H7 (cell line): Measurements from ENCODE around the gene ITPRIPL1. TPM values are rescaled to one million over a fixed set of nuclear protein-coding genes. Genes with fewer than 3 reads are reported as not detected.

Source experiments
- DNase-seq: peaks from one replicate; pipeline ENCODE4 v3.0.0; 2012
- H3K27me3 ChIP-seq: 2 replicates; pipeline ENCODE4 v1.6.0; 2011; ENCODE audit warnings: mild to moderate bottlenecking, low read length; ENCODE audit not compliant: control insufficient read depth, insufficient read depth
- H3K36me3 ChIP-seq: replicated peaks from 2 replicates; pipeline ENCODE4 v1.5.1; 2011; ENCODE audit warnings: low read length; ENCODE audit not compliant: control insufficient read depth, insufficient read depth
- H3K4me3 ChIP-seq: 2 replicates; pipeline ENCODE4 v1.5.1; 2011; ENCODE audit warnings: low read depth, mild to moderate bottlenecking, control low read depth, low read length, moderate library complexity; ENCODE audit not compliant: insufficient read depth
- total RNA-seq: library from RNA; depleted of rRNA; stranded (reverse); fragments of >200 nt; shearing (Covaris generic); gene quantifications from 2 replicates; pipeline ENCODE4 v1.2.3, GENCODE V29; 2014

Gene ITPRIPL1
- total RNA-seq, 1 experiment from 2014 or later, result 9.0 TPM

DNA sequence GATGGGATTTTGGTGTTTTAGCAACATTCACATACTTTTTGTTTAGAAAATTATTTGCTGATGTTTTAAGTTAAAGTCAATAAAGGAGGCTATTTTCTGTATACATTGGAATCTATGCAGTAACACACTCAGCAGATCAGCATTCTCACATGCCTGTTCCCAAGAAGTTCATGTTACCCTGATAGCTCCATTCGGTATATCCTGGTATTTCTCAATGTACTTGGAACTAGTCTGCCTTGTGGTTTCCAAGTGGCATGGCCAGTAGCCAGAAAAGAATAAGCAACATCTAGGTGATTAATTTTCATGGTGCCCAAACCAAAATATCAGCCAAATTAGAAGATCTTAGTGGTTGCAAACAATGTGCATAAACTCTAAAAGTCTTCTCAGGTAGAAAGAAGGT is 5.3 kb downstream of the ITPRIPL1 start:
- Histone ChIP-seq H3K27me3 (peaks cover 4% of the 10 kb centered on the region; the same call in 1 of the 2 replicates), H3K4me3 (no peak overlapping the region), H3K36me3 (peaks cover 5% of the 10 kb centered on the region)
- no peak for DNase-seq

DNA sequence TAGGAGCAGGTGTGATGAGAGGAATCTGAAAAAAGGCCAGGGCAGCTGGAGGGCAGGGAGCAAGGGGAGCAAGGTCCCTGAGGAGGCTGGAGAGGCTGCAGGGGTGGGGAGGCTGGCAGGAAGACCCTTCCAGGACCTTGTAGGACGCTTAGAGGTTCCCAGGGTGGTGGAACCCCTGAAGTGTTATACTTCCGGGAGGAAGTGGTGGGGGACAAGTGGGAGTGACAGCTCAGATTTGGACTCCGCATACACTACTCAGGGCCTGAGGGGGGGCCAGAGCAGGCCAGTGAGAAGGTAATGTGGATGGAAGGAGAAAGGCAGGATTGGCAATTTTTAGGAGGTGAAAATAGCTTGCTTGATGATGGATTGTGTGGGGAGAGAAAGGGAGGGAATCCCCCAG is 8.6 kb downstream of the ITPRIPL1 start:
- H3K36me3 ChIP-seq, result peaks cover 2% of the 10 kb centered on the region; the same call in 1 of the 2 replicates
- no peak for DNase-seq
- no peaks in the 10 kb centered on the region for H3K27me3 ChIP-seq
- H3K4me3 ChIP-seq, result no peak overlapping the region

DNA sequence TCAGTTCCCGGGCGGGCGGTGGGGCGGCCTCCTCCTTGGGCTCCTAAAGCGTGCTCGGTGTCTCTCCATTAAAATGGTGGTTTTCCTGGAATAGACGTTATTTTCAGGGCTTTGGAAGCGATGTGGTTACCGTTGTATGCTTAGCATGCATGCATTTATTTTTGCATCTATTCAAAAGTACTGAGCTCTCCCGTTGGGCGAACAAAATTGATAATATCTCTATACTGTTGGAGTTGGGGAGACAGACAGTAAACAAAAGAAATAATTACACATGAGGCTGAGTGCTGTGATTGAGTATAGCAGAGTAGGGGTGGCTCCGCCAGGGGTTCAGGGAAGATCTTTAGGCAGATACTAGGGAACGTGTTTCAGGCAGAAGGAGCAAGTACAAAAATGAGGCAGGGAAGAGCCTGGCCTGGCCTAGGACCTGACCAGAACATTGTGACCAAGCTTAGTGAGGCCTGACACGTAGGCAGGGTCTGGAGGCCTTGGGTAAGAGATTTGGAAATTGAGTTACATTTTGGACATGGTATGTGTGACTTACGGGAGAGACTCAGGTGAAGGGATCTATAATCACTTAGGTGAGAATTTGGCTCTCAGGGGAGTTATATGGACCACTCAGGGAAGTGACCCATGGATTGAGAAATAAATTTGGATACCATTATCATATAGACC is 11.1 kb downstream of the ITPRIPL1 start:
- H3K27me3 ChIP-seq, result no peaks in the 10 kb centered on the region
- H3K4me3 ChIP-seq, result peak overlapping the region; percentile 65
- DNase-seq, result no peak
- H3K36me3 ChIP-seq, result peaks cover 4% of the 10 kb centered on the region; the same call in 1 of the 2 replicates

DNA sequence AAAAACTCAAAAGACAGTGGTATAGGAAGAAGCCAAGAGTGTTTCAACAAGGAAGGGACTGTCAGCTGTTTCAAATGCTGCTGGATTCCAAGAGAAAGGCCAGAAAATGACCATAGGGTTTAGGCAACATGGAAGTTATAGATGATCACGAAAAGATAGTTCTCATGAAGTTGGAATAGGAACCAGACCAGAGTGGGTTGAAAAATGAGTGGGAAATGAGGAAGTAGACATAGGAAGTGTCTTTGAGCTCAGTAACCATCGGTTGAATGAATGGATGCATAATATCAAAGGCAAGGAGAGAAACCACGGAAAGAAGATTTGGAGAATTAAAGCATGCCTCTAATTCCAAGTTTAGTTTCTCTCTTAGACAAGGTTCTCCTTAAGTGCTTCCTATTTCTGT is 11.8 kb downstream of the ITPRIPL1 start:
- Histone ChIP-seq H3K36me3 (peaks cover 4% of the 10 kb centered on the region), H3K27me3 (no peaks in the 10 kb centered on the region), H3K4me3 (no peak overlapping the region)
- no peak for DNase-seq

DNA sequence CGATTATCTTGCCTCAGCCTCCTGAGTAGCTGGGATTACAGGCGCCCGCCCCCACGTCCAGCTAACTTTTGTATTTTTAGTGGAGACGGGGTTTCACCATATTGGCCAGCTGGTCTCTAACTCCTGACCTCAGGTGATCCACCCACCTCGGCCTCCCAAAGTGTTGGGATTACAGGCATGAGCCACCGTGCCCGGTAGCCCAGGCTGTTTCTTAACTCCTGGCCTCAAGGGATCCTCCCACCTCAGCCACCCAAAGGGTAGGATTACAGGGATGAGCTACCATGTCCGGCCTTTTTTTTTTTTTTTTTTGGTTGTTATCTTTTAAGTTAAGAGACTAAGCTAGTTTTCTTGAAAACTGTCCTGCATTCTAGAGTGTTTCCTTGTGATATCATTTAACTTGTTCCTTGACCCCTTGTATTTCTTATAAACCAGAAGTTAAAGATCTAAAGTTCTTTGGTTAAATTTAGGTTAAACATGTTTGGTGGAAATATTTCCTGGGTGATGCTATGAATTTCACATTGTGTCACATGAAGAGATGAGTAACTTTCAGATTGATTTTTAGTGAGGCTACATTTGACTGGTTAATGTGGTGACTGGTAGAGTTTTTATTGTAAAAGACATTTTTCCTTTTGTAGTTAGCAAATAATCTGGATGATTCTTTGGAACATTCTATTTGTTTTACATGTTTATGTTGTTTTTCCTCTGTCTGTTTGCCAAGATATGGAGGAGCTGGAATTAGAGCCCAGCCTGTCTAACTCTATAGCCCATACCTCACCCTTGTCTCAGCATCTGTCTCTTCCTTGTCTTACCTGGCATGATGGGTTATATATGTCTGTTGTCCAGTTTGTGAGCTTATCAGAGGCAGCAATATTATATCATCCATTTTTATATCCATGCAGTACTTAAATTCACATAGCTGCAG is 15.6 kb downstream of the ITPRIPL1 start:
- no peaks in the 10 kb centered on the region for H3K27me3 ChIP-seq
- DNase-seq, result no peak
- H3K36me3 ChIP-seq, result peaks cover 26% of the 10 kb centered on the region
- H3K4me3 ChIP-seq, result no peak overlapping the region

DNA sequence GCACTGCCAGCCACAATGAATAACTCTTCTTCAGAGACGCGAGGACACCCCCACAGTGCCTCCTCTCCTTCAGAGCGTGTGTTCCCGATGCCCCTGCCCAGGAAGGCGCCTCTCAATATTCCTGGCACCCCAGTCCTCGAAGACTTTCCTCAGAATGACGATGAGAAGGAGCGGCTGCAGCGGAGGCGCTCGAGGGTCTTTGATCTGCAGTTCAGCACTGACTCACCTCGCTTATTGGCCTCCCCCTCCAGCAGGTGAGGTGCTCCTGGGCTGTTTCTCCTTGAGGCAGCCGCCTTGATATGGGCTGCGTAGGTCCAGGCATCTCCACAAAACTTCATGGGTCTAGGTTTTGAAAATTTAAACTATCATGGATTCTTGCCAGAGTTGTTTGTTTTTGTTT is 16.5 kb downstream of the ITPRIPL1 start:
- H3K27me3 ChIP-seq, result no peaks in the 10 kb centered on the region
- no peak for DNase-seq
- peaks cover 31% of the 10 kb centered on the region for H3K36me3 ChIP-seq

DNA sequence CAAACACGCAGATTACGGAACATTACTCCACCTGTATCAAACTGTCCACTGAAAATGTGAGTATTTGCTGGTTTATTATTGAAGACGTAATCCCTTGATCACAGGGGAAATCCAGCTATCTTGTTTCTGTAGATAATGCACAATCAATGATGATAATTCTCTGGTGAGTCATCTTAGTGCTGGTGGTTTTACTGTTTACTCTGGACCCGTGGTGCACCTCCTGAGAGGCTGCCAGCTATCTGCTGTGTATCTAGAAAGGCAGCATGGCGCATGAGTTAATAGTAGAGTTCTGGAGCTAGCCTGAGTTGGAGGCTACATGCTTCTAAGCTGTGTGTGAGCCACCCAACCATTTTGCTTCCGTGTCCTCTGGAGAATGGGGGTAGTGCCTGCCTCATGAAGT is 17.0 kb downstream of the ITPRIPL1 start:
- DNase-seq, result no peak
- peaks cover 33% of the 10 kb centered on the region for H3K36me3 ChIP-seq
- no peak overlapping the region for H3K4me3 ChIP-seq
- no peaks in the 10 kb centered on the region for H3K27me3 ChIP-seq

More for the DNA sequence above, 16.5 kb downstream of the ITPRIPL1 start:
- H3K4me3 ChIP-seq, result no peak overlapping the region

DNA sequence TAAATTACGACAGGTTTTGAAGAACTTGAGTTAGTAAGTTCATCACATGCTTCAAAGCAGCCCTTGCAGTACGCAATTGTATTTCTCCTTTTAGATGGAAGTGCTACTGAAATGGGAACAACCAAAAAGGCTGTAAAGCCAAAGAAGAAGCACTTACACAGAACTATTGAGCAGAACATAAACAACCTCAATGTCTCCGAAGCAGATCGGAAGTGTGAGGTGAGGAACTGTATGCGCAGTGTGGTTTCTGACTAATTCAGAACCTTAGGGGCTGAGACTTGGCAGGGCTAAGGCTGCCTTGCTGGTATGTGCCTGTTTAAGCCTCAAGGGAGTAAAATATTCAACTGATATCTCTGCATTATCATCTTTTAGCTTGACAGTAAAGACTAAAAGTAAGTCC is 18.9 kb downstream of the ITPRIPL1 start:
- H3K36me3 ChIP-seq, result peaks cover 33% of the 10 kb centered on the region
- no peak for DNase-seq
- no peaks in the 10 kb centered on the region for H3K27me3 ChIP-seq
- no peak overlapping the region for H3K4me3 ChIP-seq

DNA sequence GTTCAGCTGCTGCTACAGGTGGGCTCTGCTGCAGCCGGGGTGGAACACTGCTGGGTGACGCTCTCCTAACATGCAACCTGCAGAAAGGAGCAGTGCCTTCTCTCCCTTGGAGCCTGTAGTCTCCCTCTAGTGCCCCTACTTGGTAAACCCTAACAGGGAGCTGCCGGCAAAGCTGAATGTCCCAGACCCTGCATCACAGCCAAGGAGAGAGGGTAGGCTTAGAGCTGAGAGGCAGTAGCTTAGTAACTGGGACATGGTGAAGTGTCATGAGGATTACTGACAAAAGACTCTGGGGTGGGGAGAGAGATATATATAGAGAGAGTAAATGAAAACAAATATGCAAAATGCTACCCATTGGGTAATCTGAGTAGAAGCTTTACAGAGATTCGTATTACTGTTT is 20.3 kb downstream of the ITPRIPL1 start:
- no peaks in the 10 kb centered on the region for H3K27me3 ChIP-seq
- H3K36me3 ChIP-seq, result peaks cover 39% of the 10 kb centered on the region
- no peak overlapping the region for H3K4me3 ChIP-seq
- peak; percentile 57 for DNase-seq

DNA sequence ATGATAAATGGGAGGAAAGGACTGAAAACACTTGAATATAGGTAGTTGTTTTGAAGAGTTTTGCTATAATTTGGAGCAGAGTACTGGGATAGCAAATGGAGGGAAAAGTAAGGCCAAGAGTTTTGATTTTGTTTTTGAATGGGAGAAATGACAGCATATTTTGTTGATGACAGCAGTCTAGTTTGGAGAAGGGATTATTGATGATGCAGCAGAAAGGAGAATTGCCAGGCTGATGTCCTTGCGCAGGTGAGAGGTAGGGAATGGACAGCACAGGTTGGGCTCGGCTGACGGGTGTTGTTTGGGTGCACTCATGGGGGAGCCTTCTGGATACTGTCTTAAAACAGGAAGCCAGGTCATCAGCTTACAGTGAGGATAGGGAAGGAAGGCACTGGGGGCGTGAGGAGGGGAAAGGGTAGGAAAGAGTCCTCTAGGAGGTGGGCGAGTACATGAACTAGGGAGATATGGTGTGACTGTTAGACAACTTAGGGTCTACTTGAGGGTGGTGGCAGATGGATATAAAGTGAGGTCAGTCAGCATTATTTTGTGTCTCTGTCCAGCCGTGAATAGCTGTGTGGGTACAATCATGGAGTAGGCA is 20.8 kb downstream of the ITPRIPL1 start:
- H3K36me3 ChIP-seq, result peaks cover 43% of the 10 kb centered on the region
- no peak overlapping the region for H3K4me3 ChIP-seq
- no peaks in the 10 kb centered on the region for H3K27me3 ChIP-seq
- DNase-seq, result no peak

DNA sequence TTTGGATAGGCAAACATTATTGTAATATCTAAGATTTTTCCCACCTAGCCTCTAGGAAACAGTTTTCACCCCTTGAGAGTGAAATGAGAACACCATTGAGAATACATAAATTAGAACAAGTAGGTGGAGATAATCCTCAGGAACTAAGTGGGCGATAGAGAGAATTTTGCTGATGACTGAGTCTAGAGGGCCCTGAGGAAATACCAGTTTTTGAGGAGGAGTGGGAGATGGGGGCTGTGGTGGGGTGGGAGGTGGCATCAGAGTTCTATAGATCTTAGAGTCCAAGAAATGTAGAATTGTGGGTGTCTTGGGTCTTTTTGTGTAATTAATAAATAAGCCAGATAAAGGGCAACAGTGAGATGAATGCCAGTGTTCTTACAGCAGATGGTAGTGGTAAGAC is 22.3 kb downstream of the ITPRIPL1 start:
- no peak for DNase-seq
- Histone ChIP-seq H3K4me3 (no peak overlapping the region), H3K27me3 (no peaks in the 10 kb centered on the region), H3K36me3 (peaks cover 40% of the 10 kb centered on the region)

DNA sequence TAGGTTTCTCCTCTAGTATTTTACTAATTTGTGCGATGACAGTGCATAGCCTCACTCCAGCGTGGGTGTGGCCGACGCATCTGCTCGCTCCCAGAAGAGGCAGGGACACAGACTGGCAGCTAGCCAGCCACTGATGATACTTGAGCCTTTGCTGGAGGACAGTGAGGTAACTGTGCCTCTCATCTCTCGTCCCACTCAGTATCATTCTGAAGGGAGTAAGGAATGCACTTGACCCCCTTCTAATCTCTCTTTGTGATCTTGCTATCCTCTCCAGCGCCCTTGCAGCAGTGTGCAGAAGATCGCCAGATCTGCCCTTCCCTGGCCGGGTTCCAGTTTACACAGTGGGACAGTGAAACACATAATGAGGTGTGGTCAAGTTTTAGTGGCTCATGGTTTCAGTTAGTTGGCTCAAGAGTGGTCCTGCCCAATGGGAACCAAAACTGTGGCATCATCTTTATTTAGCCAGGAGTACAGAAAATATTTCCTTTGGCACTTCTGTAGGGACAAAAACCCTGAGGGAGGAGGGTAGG is 28.0 kb downstream of the ITPRIPL1 start:
- Histone ChIP-seq H3K4me3 (no peak overlapping the region), H3K36me3 (peaks cover 39% of the 10 kb centered on the region), H3K27me3 (no peaks in the 10 kb centered on the region)
- no peak for DNase-seq

DNA sequence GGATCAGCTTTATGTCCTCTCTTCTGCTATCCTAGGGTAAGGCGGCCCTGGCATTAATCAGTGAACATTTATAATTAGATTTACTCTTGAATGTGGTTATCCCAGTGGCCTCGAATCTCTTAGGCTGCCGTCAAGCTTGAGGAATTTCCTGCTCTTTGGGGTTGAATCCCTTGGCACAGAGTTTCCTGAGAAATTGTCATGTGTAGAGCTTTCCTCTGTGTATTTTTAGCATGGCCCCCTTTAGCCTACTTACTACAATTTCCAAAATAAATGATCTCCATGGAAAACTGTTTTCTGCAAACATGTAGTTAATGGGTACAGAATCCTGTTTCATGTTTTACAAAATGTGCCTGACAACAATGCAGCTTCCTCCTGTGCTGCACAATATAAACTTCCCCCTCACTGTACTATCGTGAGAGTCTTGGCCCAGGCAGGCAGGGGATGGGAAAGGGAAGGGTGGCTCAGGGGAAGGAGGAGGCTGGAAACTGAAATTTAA is 28.5 kb downstream of the ITPRIPL1 start:
- H3K4me3 ChIP-seq, result no peak overlapping the region
- H3K36me3 ChIP-seq, result peaks cover 40% of the 10 kb centered on the region
- no peaks in the 10 kb centered on the region for H3K27me3 ChIP-seq
- no peak for DNase-seq

DNA sequence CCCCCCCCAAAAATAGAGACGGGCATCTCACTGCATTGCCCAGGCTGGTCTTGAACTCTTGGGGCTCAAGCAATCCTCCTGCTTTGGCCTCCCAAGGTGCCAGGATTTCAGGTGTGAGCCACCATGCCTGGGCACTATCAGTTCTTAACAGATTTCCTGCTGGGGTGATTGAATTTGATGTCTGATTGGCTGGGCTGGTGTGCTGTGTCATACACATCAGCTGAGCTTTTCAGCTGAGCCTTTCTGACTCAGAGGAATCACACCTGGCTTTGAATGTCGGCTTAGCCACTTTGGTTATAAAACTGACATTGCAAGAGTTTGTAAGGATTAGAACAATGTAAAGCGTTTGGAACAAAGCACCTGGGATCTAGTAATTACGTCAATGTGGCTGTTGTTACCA is 29.4 kb downstream of the ITPRIPL1 start:
- DNase-seq, result no peak

More for the DNA sequence above, 29.4 kb downstream of the ITPRIPL1 start:
- Histone ChIP-seq H3K4me3 (no peak overlapping the region), H3K36me3 (peaks cover 42% of the 10 kb centered on the region), H3K27me3 (no peaks in the 10 kb centered on the region)
